A549 (cell line): Measurements from ENCODE around the gene KRT81. TPM values are rescaled to one million over a fixed set of nuclear protein-coding genes. Genes with fewer than 3 reads are reported as not detected.

ENCODE experiments used
- ATAC-seq, 2 experiments: fragments of 200-7000 bp in 1 of 2; fragments of >200 bp in 1 of 2; cut with Nextera tagmentation in 1 of 2; cut with Tn5 transposase in 1 of 2; 3 replicates each; pipeline versions ENCODE4 v1.8.0 to v1.9.1; 2018 to 2020; ENCODE audit warnings: mild to moderate bottlenecking in 1 of 2, moderate library complexity in 1 of 2
- CTCF ChIA-PET: fragments of 300-600 bp; sonication (Branson Sonifier 250); formaldehyde crosslinking; extraction: SDS; loops from one replicate; lab custom pipeline; 2021; ENCODE audit warnings: antibody characterized with exemption, inconsistent platforms; lab: Yijun Ruan, JAX
- POLR2A ChIA-PET: fragments of 350-600 bp; formaldehyde crosslinking; extraction: SDS; loops from one replicate; lab custom pipeline; 2021; ENCODE audit warnings: antibody characterized with exemption, inconsistent platforms; lab: Yijun Ruan, JAX
- DNase-seq, 2 experiments: peaks; one replicate each; pipeline versions ENCODE4 v3.0.0 to v3.0.0-alpha.2; 2011 to 2016; ENCODE audit warnings: low read depth in 1 of 2, low spot score in 1 of 2
- FAIRE-seq: peaks from 2 replicates; lab custom pipeline; 2011; peaks lifted over from hg19 to GRCh38; lab: Jason Lieb, UNC
- H3K27ac ChIP-seq, 2 experiments: fragments of >200 bp; sonication (Bioruptor Twin); formaldehyde crosslinking; 3 replicates each; pipeline ENCODE4 v1.5.1; 2016 to 2017
- H3K4me1 ChIP-seq: fragments of >200 bp; sonication (Bioruptor Twin); formaldehyde crosslinking; 3 replicates; pipeline ENCODE4 v1.6.1; 2016
- H3K4me2 ChIP-seq: fragments of >200 bp; sonication (Bioruptor Twin); formaldehyde crosslinking; 3 replicates; pipeline ENCODE4 v1.6.1; 2016
- H3K4me3 ChIP-seq: fragments of >200 bp; sonication (Bioruptor Twin); formaldehyde crosslinking; 3 replicates; pipeline ENCODE4 v1.5.1; 2016
- H3K9me3 ChIP-seq: fragments of >200 bp; sonication (Bioruptor Twin); formaldehyde crosslinking; 3 replicates; pipeline ENCODE4 v1.6.1; 2016
- CEBPB ChIP-seq, 2 experiments: fragments of >200 bp in 1 of 2; sonication (Bioruptor Twin) in 1 of 2; formaldehyde crosslinking in 1 of 2; IDR thresholded peaks; 2 replicates each; pipeline ENCODE4 v1.6.1; 2012 to 2016
- CHD2 ChIP-seq: fragments of 150-350 bp; IDR thresholded peaks from 2 replicates; pipeline ENCODE4 v1.6.1; 2014; ENCODE audit warnings: low read length; ENCODE audit not compliant: partially characterized antibody
- E2F6 ChIP-seq: IDR thresholded peaks from 2 replicates; pipeline ENCODE4 v1.6.1; 2012; ENCODE audit warnings: low read depth, borderline replicate concordance
- EHF ChIP-seq: fragments of 250-450 bp; sonication (Bioruptor Pico); IDR thresholded peaks from 2 replicates; pipeline ENCODE4 v1.5.0; 2020; ENCODE audit warnings: mild to moderate bottlenecking
- ELK1 ChIP-seq: fragments of 150-350 bp; IDR thresholded peaks from 2 replicates; pipeline ENCODE4 v1.6.1; 2014; ENCODE audit warnings: low read depth, mild to moderate bottlenecking, low read length
- EP300 ChIP-seq, 2 experiments: fragments of >200 bp; sonication (Bioruptor Twin); formaldehyde crosslinking; IDR thresholded peaks; 2 replicates in 1 of 2; 3 replicates in 1 of 2; pipeline ENCODE4 v1.6.1; 2016 to 2017
- ESRRA ChIP-seq: fragments of 150-350 bp; IDR thresholded peaks from 2 replicates; pipeline ENCODE4 v1.6.1; 2014; ENCODE audit warnings: mild to moderate bottlenecking, low read length, borderline replicate concordance
- FOSL2 ChIP-seq, 2 experiments: fragments of 450-650 bp in 1 of 2; fragments of >200 bp in 1 of 2; sonication (Bioruptor Twin) in 1 of 2; formaldehyde crosslinking; IDR thresholded peaks; 2 replicates each; pipeline versions ENCODE4 v1.5.0 to v1.6.1; 2016 to 2020; ENCODE audit warnings: mild to moderate bottlenecking in 1 of 2, moderate library complexity in 1 of 2
- FOXS1 ChIP-seq: fragments of 250-450 bp; sonication (Bioruptor Pico); IDR thresholded peaks from 2 replicates; pipeline ENCODE4 v1.5.0; 2020; ENCODE audit warnings: mild to moderate bottlenecking, moderate library complexity
- GATA3 ChIP-seq: IDR thresholded peaks from 2 replicates; pipeline ENCODE4 v1.6.1; 2012; ENCODE audit warnings: borderline replicate concordance
- HDAC2 ChIP-seq: fragments of 200-600 bp; sonication (generic); IDR thresholded peaks from 2 replicates; pipeline ENCODE4 v1.6.1; 2016
- HOXA7 ChIP-seq: fragments of 250-450 bp; sonication (Bioruptor Pico); IDR thresholded peaks from 2 replicates; pipeline ENCODE4 v1.5.0; 2020; ENCODE audit warnings: mild to moderate bottlenecking, moderate library complexity
- JUN ChIP-seq, 2 experiments: fragments of >200 bp; sonication (Bioruptor Twin); formaldehyde crosslinking; IDR thresholded peaks; 2 replicates in 1 of 2; 3 replicates in 1 of 2; pipeline ENCODE4 v1.6.1; 2016 to 2017
- JUNB ChIP-seq: fragments of >200 bp; sonication (Bioruptor Twin); formaldehyde crosslinking; IDR thresholded peaks from 2 replicates; pipeline ENCODE4 v1.6.1; 2016
- KDM1A ChIP-seq: fragments of 200-600 bp; sonication (generic); IDR thresholded peaks from 2 replicates; pipeline ENCODE4 v1.6.1; 2016; ENCODE audit warnings: low read depth, mild to moderate bottlenecking
- KDM5A ChIP-seq: fragments of 200-600 bp; sonication (generic); IDR thresholded peaks from 2 replicates; pipeline ENCODE4 v1.6.1; 2016; ENCODE audit warnings: antibody characterized with exemption, mild to moderate bottlenecking
- MAZ ChIP-seq: fragments of 150-350 bp; IDR thresholded peaks from 2 replicates; pipeline ENCODE4 v1.6.1; 2014; ENCODE audit warnings: antibody characterized with exemption, low read depth, low read length, borderline replicate concordance
- PHF8 ChIP-seq: fragments of 200-600 bp; sonication (generic); IDR thresholded peaks from 2 replicates; pipeline ENCODE4 v1.6.1; 2016; ENCODE audit warnings: low read depth, mild to moderate bottlenecking, antibody characterized with exemption, moderate library complexity, borderline replicate concordance
- POLR2A ChIP-seq: IDR thresholded peaks from 2 replicates; pipeline ENCODE4 v1.6.1; 2012; ENCODE audit warnings: mild to moderate bottlenecking, low read length
- RAD21 ChIP-seq, 2 experiments: fragments of >200 bp in 1 of 2; sonication (Bioruptor Twin) in 1 of 2; formaldehyde crosslinking in 1 of 2; IDR thresholded peaks in 1 of 2; conservative IDR thresholded peaks in 1 of 2; 2 replicates in 1 of 2; 3 replicates in 1 of 2; pipeline ENCODE4 v1.6.1; 2012 to 2018; ENCODE audit warnings: inconsistent platforms in 1 of 2
- RCOR1 ChIP-seq: fragments of 150-350 bp; IDR thresholded peaks from 2 replicates; pipeline ENCODE4 v1.6.1; 2014; ENCODE audit warnings: antibody characterized with exemption, low read length, low read depth
- RFX5 ChIP-seq: fragments of 450-650 bp; IDR thresholded peaks from 2 replicates; pipeline ENCODE4 v1.7.1; 2014; ENCODE audit warnings: antibody characterized with exemption, mild to moderate bottlenecking, moderate library complexity
- SMC3 ChIP-seq: fragments of >200 bp; sonication (Bioruptor Twin); formaldehyde crosslinking; IDR thresholded peaks from 3 replicates; pipeline ENCODE4 v1.6.1; 2018; ENCODE audit warnings: inconsistent platforms
- TFCP2L1 ChIP-seq: fragments of 250-450 bp; sonication (Bioruptor Pico); IDR thresholded peaks from 2 replicates; pipeline ENCODE4 v1.5.0; 2021; ENCODE audit warnings: mild to moderate bottlenecking
- ZC3H11A ChIP-seq: fragments of 450-650 bp; IDR thresholded peaks from 2 replicates; pipeline ENCODE4 v1.6.1; 2014; ENCODE audit warnings: antibody characterized with exemption, mild to moderate bottlenecking
- ZSCAN20 ChIP-seq: fragments of 250-450 bp; sonication (Bioruptor Pico); IDR thresholded peaks from 2 replicates; pipeline ENCODE4 v1.8.0; 2022; ENCODE audit warnings: mild to moderate bottlenecking, moderate library complexity
- WGBS: methylation state at CpG from one replicate; pipeline ENCODE4 v1.1.6; 2017; ENCODE audit errors: missing lambda C conversion rate; 5-methylcytosine and 5-hydroxymethylcytosine counted together
- polyA plus RNA-seq, 4 experiments: library from polyadenylated mRNA; depleted of rRNA in 3 of 4; stranded (reverse); fragments of >200 nt; fragmentation: RNase III in 1 of 4; extraction: RNeasy Plus Mini Kit Qiagen cat#74134 plus additional on column Dnase treatment in 1 of 4; gene quantifications; 2 replicates in 3 of 4; 3 replicates in 1 of 4; pipeline ENCODE4 v1.2.3, GENCODE V29; 2011 to 2017
- TF ChIP-seq, protein P1 (sequence below): fragments of 450-650 bp; IDR thresholded peaks from 2 replicates; pipeline ENCODE4 v1.6.1; 2014; ENCODE audit warnings: antibody characterized with exemption
- TF ChIP-seq, protein P2 (sequence below): fragments of >200 bp; sonication (Bioruptor Twin); formaldehyde crosslinking; IDR thresholded peaks from 3 replicates; pipeline ENCODE4 v1.6.1; 2016

Gene KRT81
- polyA plus RNA-seq, 2 of the 4 experiments (the other 2 are of a cell fraction), result 1,799 to 3,643 TPM

- no peak overlapping the region for H3K4me3 ChIP-seq
- no peak overlapping the region for H3K4me2 ChIP-seq
- no peak for TF ChIP-seq KDM5A
- TF ChIP-seq ZC3H11A, result no peak
- no peak for TF ChIP-seq ELK1
- TF ChIP-seq, protein P1, sequence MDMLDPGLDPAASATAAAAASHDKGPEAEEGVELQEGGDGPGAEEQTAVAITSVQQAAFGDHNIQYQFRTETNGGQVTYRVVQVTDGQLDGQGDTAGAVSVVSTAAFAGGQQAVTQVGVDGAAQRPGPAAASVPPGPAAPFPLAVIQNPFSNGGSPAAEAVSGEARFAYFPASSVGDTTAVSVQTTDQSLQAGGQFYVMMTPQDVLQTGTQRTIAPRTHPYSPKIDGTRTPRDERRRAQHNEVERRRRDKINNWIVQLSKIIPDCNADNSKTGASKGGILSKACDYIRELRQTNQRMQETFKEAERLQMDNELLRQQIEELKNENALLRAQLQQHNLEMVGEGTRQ, result no peak
- no peak for TF ChIP-seq RFX5
- ATAC-seq, result no peak
- no peaks in the 10 kb centered on the region for H3K9me3 ChIP-seq
- peak overlapping the region; percentile 6 to 90; a peak in 3 of 6 replicates for H3K27ac ChIP-seq
- ChIA-PET CTCF (interaction anchor here (0.7 to 15.7 kb wide), 10 partner anchors 8 to 548 kb away, joined by 3 to 387 read pairs (median 22); partner anchors contain the start of gene KRT86), POLR2A (no interaction called here)
- WGBS, result 90% methylated on average over 1 of the region's 1 CpG
- DNase-seq, result no peak
- peaks cover 30% of the 10 kb centered on the region for H3K4me1 ChIP-seq
- FAIRE-seq, result no peak
Measured at GRCh38 chr12:52331039-52331438, 39.7 kb upstream of the KRT81 start.

- no peak for FAIRE-seq
- ChIA-PET POLR2A (interaction anchor here (0.7 to 3.9 kb wide), 12 partner anchors 15 to 94 kb away, joined by 3 to 49 read pairs (median 6); partner anchors contain the start of gene KRT7), CTCF (interaction anchor here (0.7 to 15.7 kb wide), 71 partner anchors 9 to 684 kb away, joined by 3 to 387 read pairs (median 5); partner anchors contain the start of genes KRT81, KRT82 and KRT86)
- 65% methylated on average over 9 of the region's 10 CpGs for WGBS
- Histone ChIP-seq H3K4me2 (peak overlapping the region; percentile 51), H3K9me3 (no peaks in the 10 kb centered on the region), H3K27ac (peak overlapping the region; percentile 75 to 90), H3K4me3 (no peak overlapping the region), H3K4me1 (peaks cover 19% of the 10 kb centered on the region)
- 0 out of 2 replicates have a peak, but pooled peaks have one; percentile 3 for TF ChIP-seq ESRRA
- TF ChIP-seq CEBPB (IDR thresholded peaks at IDR 0.05), result no peak
- TF ChIP-seq GATA3, result no peak
- no peak for TF ChIP-seq HOXA7 (CRISPR knock-in tag)
- TF ChIP-seq RCOR1, result no peak
- TF ChIP-seq JUN (IDR thresholded peaks at IDR 0.05), result no peak
- TF ChIP-seq KDM5A, result no peak
- TF ChIP-seq JUNB, result 0 out of 2 replicates have a peak, but pooled peaks have one; percentile 7
- TF ChIP-seq PHF8, result no peak
- no peak for TF ChIP-seq TFCP2L1 (CRISPR knock-in tag)
- TF ChIP-seq FOXS1 (CRISPR knock-in tag), result no peak
- peak; percentile 3 to 57; a peak in 3 of 6 replicates for ATAC-seq
- DNase-seq, result no peak
Measured at GRCh38 chr12:52327830-52328500, 36.6 kb upstream of the KRT81 start.

DNA sequence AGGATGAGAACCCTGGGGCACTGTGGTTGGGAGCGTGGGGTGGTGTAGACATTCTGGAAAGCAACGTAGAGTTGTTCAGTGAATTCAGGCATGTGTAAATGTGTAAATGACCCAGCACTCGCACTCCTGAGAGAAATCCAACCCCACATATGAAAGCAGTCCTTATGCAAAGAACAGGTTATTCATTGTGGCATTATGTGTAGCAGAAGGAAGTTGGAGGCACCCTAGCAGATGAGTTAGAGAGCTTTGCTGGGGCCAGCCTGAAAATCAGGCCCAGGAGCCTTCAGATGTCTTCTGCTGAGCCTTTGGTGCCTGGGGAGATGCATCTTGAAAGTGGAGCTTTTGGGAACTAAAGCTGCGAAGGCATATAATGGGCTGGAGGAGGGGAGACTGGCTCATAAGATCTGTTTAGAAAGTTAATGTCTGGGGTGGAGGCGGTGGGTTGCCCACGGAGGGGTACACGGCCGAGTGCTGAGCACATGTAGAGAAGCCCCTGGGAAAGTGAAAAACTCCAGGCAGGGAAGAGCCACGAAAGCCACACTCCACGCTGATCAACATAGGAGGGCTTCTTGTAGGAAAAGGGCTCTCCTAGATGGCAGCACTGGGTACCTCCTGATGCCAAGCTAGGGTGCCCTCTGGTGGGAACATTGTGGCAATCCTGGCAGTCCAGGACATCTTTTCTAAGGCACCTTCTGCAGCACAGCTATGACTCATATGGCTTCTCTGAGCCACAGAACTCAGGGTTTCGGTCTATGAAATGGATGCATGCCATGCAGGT is 35.9 kb upstream of the KRT81 start:
- FAIRE-seq (peak; percentile 99), DNase-seq (peak; percentile 98 to 100), ATAC-seq (peak; percentile 94 to 98)
- CTCF ChIA-PET, result interaction anchor here (0.6 to 15.7 kb wide), 68 partner anchors 9 to 685 kb away, joined by 3 to 387 read pairs (median 6); partner anchors contain the start of genes KRT7, KRT81, KRT82 and KRT86
- Histone ChIP-seq H3K4me1 (peaks cover 19% of the 10 kb centered on the region), H3K27ac (peak overlapping the region; percentile 75 to 90), H3K4me3 (no peak overlapping the region), H3K4me2 (peak overlapping the region; percentile 51), H3K9me3 (no peaks in the 10 kb centered on the region)
- POLR2A ChIA-PET, result interaction anchor here (0.7 to 3.9 kb wide), 12 partner anchors 14 to 94 kb away, joined by 3 to 49 read pairs (median 6); partner anchors contain the start of gene KRT7
- WGBS, result 30% methylated on average over 11 of the region's 11 CpGs
- TF ChIP-seq, protein P2, sequence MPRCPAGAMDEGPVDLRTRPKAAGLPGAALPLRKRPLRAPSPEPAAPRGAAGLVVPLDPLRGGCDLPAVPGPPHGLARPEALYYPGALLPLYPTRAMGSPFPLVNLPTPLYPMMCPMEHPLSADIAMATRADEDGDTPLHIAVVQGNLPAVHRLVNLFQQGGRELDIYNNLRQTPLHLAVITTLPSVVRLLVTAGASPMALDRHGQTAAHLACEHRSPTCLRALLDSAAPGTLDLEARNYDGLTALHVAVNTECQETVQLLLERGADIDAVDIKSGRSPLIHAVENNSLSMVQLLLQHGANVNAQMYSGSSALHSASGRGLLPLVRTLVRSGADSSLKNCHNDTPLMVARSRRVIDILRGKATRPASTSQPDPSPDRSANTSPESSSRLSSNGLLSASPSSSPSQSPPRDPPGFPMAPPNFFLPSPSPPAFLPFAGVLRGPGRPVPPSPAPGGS, result no peak
- no peak for TF ChIP-seq CEBPB (IDR thresholded peaks at IDR 0.05)
- no peak for TF ChIP-seq HOXA7 (CRISPR knock-in tag)
- no peak for TF ChIP-seq POLR2A
- TF ChIP-seq EP300 (IDR thresholded peaks at IDR 0.05), result no peak; a peak in 1 of 5 replicates
- TF ChIP-seq EHF, result peak; percentile 68; the same call in 1 of the 2 replicates
- no peak for TF ChIP-seq HDAC2
- peak; percentile 95 to 96 for TF ChIP-seq RAD21 (conservative IDR thresholded peaks at IDR 0.05 in 1 of 2, IDR thresholded peaks at IDR 0.05 in 1 of 2)
- no peak for TF ChIP-seq ZSCAN20 (CRISPR knock-in tag)
- peak; percentile 78 for TF ChIP-seq FOSL2 (IDR thresholded peaks at IDR 0.05)
- TF ChIP-seq FOSL2 (CRISPR knock-in tag; IDR thresholded peaks at IDR 0.05), result peak; percentile 98
- TF ChIP-seq E2F6, result peak; percentile 60
- TF ChIP-seq PHF8, result no peak
- no peak for TF ChIP-seq CHD2
- TF ChIP-seq SMC3, result peak; percentile 99
- no peak for TF ChIP-seq KDM1A
- TF ChIP-seq MAZ, result no peak
- no peak for TF ChIP-seq KDM5A
